Karpas-422 (cell line): ENCODE measurements around the gene FGD5. TPM values are rescaled to one million over a fixed set of nuclear protein-coding genes. Genes with fewer than 3 reads are reported as not detected.

ENCODE experiments used
- DNase-seq: peaks from one replicate; pipeline ENCODE4 v3.0.0-alpha.2; 2015
- H2AFZ ChIP-seq: fragments of 200-600 bp; sonication (generic); 2 replicates; pipeline ENCODE4 v1.6.1; 2014; ENCODE audit warnings: antibody characterized with exemption, low read length, mixed read lengths
- H3K27ac ChIP-seq: fragments of 200-600 bp; sonication (generic); 2 replicates; pipeline ENCODE4 v1.5.1; 2014; ENCODE audit warnings: mild to moderate bottlenecking, low read length, moderate library complexity
- H3K27me3 ChIP-seq: fragments of 200-600 bp; sonication (generic); 2 replicates; pipeline ENCODE4 v1.6.1; 2014; ENCODE audit warnings: low read length, mixed read lengths
- H3K36me3 ChIP-seq: fragments of 200-600 bp; sonication (generic); 2 replicates; pipeline ENCODE4 v1.6.1; 2014; ENCODE audit warnings: low read length, mixed read lengths; ENCODE audit not compliant: insufficient read depth
- H3K4me1 ChIP-seq: fragments of 200-600 bp; sonication (generic); 2 replicates; pipeline ENCODE4 v1.6.1; 2014; ENCODE audit warnings: mild to moderate bottlenecking, low read length, mixed read lengths
- H3K4me2 ChIP-seq: fragments of 200-600 bp; sonication (generic); 2 replicates; pipeline ENCODE4 v1.6.1; 2014; ENCODE audit warnings: low read length, low read depth, mild to moderate bottlenecking; ENCODE audit not compliant: poor library complexity, severe bottlenecking
- H3K4me3 ChIP-seq: fragments of 200-600 bp; sonication (generic); 2 replicates; pipeline ENCODE4 v1.5.1; 2014; ENCODE audit warnings: mild to moderate bottlenecking, antibody characterized with exemption, low read length, mixed read lengths
- H3K79me2 ChIP-seq: fragments of 200-600 bp; sonication (generic); 2 replicates; pipeline ENCODE4 v1.6.1; 2014; ENCODE audit warnings: mild to moderate bottlenecking, low read length, mixed read lengths
- H3K9ac ChIP-seq: fragments of 200-600 bp; sonication (generic); 2 replicates; pipeline ENCODE4 v1.6.0; 2014; ENCODE audit warnings: low read length
- H3K9me2 ChIP-seq: fragments of 200-600 bp; sonication (generic), shearing (Covaris generic); replicated peaks from 2 replicates; pipeline ENCODE4 v1.6.0; 2014; ENCODE audit warnings: mild to moderate bottlenecking, low read length, moderate library complexity; ENCODE audit not compliant: insufficient read depth
- H3K9me3 ChIP-seq: fragments of 300-700, 200-600 bp; sonication (generic); 2 replicates; pipeline ENCODE4 v1.6.1; 2014; ENCODE audit warnings: low read length, mixed read lengths
- H4K20me1 ChIP-seq: fragments of 200-600 bp; sonication (generic); 2 replicates; pipeline ENCODE4 v1.6.1; 2014; ENCODE audit warnings: mild to moderate bottlenecking, antibody characterized with exemption, low read length, low read depth; ENCODE audit not compliant: insufficient read depth
- total RNA-seq: library from RNA; depleted of rRNA; stranded (reverse); fragments of >200 nt; shearing (Covaris generic); gene quantifications from 2 replicates; pipeline ENCODE4 v1.2.3, GENCODE V29; 2014; ENCODE audit warnings: low replicate concordance

FGD5 gene
- total RNA-seq, 1 experiment from 2014 or later = not detected

DNA sequence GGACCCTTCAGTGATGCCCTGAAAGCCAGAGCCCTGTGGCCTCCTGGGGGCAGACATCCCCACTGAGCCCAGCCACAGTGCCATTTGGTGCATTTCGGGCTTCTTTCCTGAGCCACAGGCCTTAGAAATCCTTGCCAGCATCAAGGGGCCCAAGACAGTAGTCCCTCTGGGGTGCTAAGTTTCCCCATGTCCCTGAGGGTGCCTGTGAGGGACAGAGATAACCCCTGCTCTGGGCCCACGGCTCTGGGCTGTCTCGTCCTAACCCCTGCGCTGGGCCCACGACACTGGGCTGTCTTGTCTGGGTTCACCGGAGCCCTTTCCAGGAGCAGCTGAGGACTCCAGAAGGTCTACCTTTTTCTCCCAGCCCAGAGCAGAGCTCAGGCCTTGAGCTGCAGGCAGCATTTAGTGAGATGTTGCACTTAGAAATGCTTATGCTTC, 45.1 kb upstream of the FGD5 start:
- Histone ChIP-seq H3K4me3 (no peak overlapping the region), H3K9ac (no peak overlapping the region), H3K36me3 (no peaks in the 10 kb centered on the region), H3K79me2 (no peaks in the 10 kb centered on the region), H3K27me3 (no peaks in the 10 kb centered on the region), H2AFZ (no peak overlapping the region), H3K9me2 (no peaks in the 10 kb centered on the region), H3K4me2 (no peak overlapping the region), H4K20me1 (no peaks in the 10 kb centered on the region), H3K9me3 (no peaks in the 10 kb centered on the region), H3K4me1 (no peaks in the 10 kb centered on the region), H3K27ac (no peak overlapping the region)
- DNase-seq = no peak

DNA sequence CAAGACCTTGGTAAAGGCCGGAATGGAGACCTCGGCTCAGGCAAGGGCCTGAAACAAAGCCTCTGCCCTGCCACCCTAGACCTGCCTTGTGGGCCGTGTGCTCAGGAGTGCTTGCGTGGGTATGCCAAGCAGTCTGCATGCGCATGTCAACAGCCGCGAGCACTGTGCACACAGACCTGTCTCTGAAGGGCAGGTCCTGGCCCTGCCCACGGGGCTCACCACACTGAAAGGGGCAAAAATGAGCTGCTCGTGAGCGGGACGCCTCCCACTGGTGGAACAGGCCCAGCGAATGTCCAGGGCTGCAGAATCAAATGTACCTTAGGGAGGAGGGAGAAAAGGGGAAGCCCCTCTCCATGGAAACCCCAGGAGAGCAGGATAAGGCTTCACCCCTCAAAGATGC, 44.3 kb upstream of the FGD5 start:
- H3K79me2 ChIP-seq = no peaks in the 10 kb centered on the region
- H3K9ac ChIP-seq = no peak overlapping the region
- H3K9me2 ChIP-seq = no peaks in the 10 kb centered on the region
- no peaks in the 10 kb centered on the region for H3K4me1 ChIP-seq
- no peak overlapping the region for H2AFZ ChIP-seq
- H3K36me3 ChIP-seq = no peaks in the 10 kb centered on the region
- H4K20me1 ChIP-seq = no peaks in the 10 kb centered on the region
- DNase-seq = no peak
- H3K27me3 ChIP-seq = no peaks in the 10 kb centered on the region
- no peak overlapping the region for H3K27ac ChIP-seq
- H3K4me2 ChIP-seq = no peak overlapping the region
- no peak overlapping the region for H3K4me3 ChIP-seq
- no peaks in the 10 kb centered on the region for H3K9me3 ChIP-seq

DNA sequence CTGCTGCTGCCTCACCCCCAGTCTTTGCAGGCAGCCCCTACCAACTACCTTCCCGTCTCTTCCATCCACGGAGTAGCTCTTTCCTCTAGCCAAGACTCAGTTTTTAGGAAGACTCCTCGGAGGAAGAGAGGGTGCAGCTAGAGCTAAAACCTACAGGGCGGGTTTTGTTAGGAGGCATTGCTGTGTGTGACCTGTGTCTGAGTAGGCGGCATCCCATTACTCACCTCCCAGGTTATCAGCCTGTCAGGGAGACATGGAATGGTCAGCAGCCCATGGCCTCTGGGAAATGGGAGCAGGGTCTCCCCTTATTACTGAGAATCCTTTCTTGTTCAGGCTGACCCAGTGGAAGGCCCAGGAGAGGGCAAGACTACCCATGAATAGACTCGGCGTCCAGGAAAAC, 43.8 kb upstream of the FGD5 start:
- Histone ChIP-seq H3K4me2 (no peak overlapping the region), H4K20me1 (no peaks in the 10 kb centered on the region), H2AFZ (no peak overlapping the region), H3K79me2 (no peaks in the 10 kb centered on the region), H3K36me3 (no peaks in the 10 kb centered on the region), H3K9ac (no peak overlapping the region), H3K9me2 (no peaks in the 10 kb centered on the region), H3K9me3 (no peaks in the 10 kb centered on the region), H3K27me3 (no peaks in the 10 kb centered on the region), H3K4me3 (no peak overlapping the region), H3K27ac (no peak overlapping the region), H3K4me1 (no peaks in the 10 kb centered on the region)
- no peak for DNase-seq

GRCh38 chr3:14775563-14775962, 43.2 kb upstream of the FGD5 start:
- Histone ChIP-seq H3K9me3 (no peaks in the 10 kb centered on the region), H3K4me2 (no peak overlapping the region), H3K79me2 (no peaks in the 10 kb centered on the region), H3K27ac (no peak overlapping the region), H3K9ac (no peak overlapping the region), H3K27me3 (no peaks in the 10 kb centered on the region), H2AFZ (no peak overlapping the region), H3K4me3 (no peak overlapping the region), H3K36me3 (no peaks in the 10 kb centered on the region), H3K9me2 (no peaks in the 10 kb centered on the region), H4K20me1 (no peaks in the 10 kb centered on the region), H3K4me1 (no peaks in the 10 kb centered on the region)
- no peak for DNase-seq

DNA sequence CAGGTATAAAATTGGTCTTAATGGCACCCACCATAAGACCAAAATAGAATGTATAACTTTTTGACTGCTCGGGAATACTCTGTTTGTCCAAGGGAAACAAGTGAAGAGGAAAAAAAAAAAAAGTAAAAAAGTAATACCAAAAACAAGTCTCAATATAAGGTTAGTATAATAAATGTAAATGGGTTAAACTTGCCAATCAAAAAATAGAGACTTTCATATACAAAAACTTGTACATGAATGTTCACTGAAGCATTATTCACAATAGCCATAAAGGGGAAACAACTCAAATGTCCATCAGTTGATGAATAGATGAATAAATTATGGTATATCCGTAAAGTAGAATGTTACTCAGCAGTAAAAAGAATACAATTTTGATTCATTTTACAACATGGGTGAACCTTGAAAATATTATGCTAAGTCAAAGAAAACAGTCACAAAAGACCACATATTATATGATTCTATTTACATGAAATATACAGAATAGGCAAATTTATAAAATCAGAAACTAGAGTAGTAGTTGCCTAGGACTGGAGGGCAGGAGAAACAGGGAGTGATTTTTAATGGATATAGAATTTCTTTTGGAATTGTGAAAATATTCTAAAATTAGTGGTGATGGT, 39.6 kb upstream of the FGD5 start:
- no peaks in the 10 kb centered on the region for H3K36me3 ChIP-seq

GRCh38 chr3:14780927-14781507, 37.7 kb upstream of the FGD5 start:
- Histone ChIP-seq H3K9me3 (no peaks in the 10 kb centered on the region), H3K27me3 (no peaks in the 10 kb centered on the region), H3K36me3 (no peaks in the 10 kb centered on the region), H3K79me2 (no peaks in the 10 kb centered on the region), H3K4me2 (no peak overlapping the region), H3K9me2 (no peaks in the 10 kb centered on the region), H3K4me1 (no peaks in the 10 kb centered on the region), H4K20me1 (no peaks in the 10 kb centered on the region), H2AFZ (no peak overlapping the region), H3K27ac (no peak overlapping the region), H3K9ac (no peak overlapping the region), H3K4me3 (no peak overlapping the region)
- DNase-seq = peak; percentile 85

More for the DNA sequence above, 39.6 kb upstream of the FGD5 start:
- H3K4me1 ChIP-seq = no peaks in the 10 kb centered on the region
- no peak overlapping the region for H3K9ac ChIP-seq
- no peaks in the 10 kb centered on the region for H4K20me1 ChIP-seq
- no peak for DNase-seq
- no peaks in the 10 kb centered on the region for H3K9me2 ChIP-seq
- no peak overlapping the region for H3K4me2 ChIP-seq
- no peak overlapping the region for H3K4me3 ChIP-seq
- H3K9me3 ChIP-seq = no peaks in the 10 kb centered on the region
- no peak overlapping the region for H2AFZ ChIP-seq
- H3K27me3 ChIP-seq = no peaks in the 10 kb centered on the region
- no peak overlapping the region for H3K27ac ChIP-seq
- H3K79me2 ChIP-seq = no peaks in the 10 kb centered on the region

- H3K4me2 ChIP-seq = no peak overlapping the region
- H3K4me1 ChIP-seq = no peaks in the 10 kb centered on the region
- no peaks in the 10 kb centered on the region for H4K20me1 ChIP-seq
- H3K27me3 ChIP-seq = no peaks in the 10 kb centered on the region
- H3K36me3 ChIP-seq = no peaks in the 10 kb centered on the region
- no peaks in the 10 kb centered on the region for H3K9me3 ChIP-seq
- no peaks in the 10 kb centered on the region for H3K79me2 ChIP-seq
- no peak for DNase-seq
- no peak overlapping the region for H2AFZ ChIP-seq
- no peaks in the 10 kb centered on the region for H3K9me2 ChIP-seq
- no peak overlapping the region for H3K4me3 ChIP-seq
- H3K9ac ChIP-seq = no peak overlapping the region
- no peak overlapping the region for H3K27ac ChIP-seq
These were observed 35.2 kb upstream of the FGD5 start for GRCh38 chr3:14783480-14784086.

DNA sequence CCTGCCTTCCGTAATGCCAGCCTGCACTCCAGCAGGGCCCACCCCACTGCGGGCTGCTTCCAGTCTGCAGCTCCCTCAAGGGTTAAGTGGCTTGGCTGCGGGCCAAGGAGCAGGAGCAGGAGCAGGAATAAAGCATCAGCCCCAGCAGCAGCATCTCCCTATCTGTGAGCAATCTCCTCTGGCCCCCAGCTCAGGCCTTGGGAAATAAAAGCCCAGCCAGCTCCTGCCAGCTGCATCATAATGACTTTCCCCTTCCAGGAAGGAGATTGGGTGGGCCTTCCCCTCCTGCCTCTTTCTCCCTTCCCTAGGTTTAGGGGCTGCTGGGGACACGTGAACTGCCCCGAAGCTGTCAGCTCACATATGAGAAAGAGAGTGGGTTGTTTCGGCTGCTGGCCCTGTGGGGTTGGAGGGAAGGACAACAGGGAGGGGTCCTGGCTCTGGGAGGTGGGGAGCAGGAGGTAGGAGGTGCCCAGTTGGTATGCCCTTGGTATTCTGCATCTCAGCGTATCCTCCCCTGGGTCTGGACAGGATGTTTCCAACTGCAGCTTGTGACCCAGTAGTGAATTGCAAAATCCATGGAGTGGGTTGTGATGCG, 34.6 kb upstream of the FGD5 start:
- Histone ChIP-seq H3K9me2 (no peaks in the 10 kb centered on the region), H4K20me1 (no peaks in the 10 kb centered on the region), H3K4me2 (no peak overlapping the region), H3K27me3 (no peaks in the 10 kb centered on the region), H3K9ac (no peak overlapping the region), H3K27ac (no peak overlapping the region), H3K4me1 (no peaks in the 10 kb centered on the region), H3K36me3 (no peaks in the 10 kb centered on the region), H2AFZ (no peak overlapping the region), H3K79me2 (no peaks in the 10 kb centered on the region), H3K4me3 (no peak overlapping the region), H3K9me3 (no peaks in the 10 kb centered on the region)
- no peak for DNase-seq
